T1000 (cell line): ENCODE results near the gene DOCK1.
"Not testable (repeated sequence)": the region's sequence is repeated elsewhere in the genome, so short reads cannot be mapped to it uniquely, and the experiment has no call there.

Source experiments
- DNase-seq: peaks from one replicate; lab custom pipeline; 2025; ENCODE audit warnings: mixed read lengths; lab: John Stamatoyannopoulos, UW

The DOCK1 gene

DNA sequence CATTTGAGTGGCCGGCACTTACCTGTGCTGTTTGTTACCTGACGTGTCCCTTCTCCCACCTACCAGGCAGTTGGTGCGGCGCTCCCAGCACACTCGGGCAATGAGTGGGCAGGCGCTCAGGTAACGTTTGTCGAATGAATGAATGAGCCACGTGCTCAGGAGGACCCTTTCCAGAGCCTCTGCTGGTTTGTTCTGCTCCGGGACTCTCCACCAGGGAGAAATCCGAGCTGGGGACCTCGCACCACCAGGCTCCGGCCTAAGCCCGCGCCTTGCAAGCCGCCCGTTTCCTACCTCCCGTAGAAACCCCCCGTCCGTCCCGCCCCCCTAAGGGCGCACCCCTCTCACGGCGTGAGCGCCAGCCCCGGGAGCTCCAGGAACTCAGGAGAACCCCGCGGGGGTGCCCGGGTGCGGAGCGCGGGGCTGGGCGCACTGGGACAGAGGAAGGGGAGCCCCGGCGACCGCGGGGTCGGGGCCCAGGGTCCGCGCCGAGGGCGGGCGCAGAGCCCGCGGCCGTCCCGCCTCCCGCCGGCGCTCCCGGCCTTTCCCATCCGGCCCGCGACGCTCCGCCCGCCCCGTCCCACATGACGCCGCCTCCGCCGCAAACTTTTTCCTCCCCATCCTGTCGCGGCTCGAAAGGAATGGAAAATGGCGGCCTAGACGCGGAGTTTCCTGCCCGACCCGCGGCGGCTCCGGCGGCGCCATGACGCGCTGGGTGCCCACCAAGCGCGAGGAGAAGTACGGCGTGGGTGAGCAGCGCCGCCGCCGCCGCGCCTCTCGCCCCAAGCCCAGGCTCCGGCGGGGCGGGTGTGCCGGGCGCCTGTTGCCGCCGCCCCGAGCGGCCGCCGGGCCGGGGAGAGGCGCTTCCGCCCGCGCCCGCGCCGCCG is at the start of gene DOCK1:
TSS of gene DOCK1 (plus strand) at position 611 of the 884 bp plus-strand sequence. CDS start at position 701, 90 bp downstream.
- DNase-seq, result peak; percentile 63

DNA sequence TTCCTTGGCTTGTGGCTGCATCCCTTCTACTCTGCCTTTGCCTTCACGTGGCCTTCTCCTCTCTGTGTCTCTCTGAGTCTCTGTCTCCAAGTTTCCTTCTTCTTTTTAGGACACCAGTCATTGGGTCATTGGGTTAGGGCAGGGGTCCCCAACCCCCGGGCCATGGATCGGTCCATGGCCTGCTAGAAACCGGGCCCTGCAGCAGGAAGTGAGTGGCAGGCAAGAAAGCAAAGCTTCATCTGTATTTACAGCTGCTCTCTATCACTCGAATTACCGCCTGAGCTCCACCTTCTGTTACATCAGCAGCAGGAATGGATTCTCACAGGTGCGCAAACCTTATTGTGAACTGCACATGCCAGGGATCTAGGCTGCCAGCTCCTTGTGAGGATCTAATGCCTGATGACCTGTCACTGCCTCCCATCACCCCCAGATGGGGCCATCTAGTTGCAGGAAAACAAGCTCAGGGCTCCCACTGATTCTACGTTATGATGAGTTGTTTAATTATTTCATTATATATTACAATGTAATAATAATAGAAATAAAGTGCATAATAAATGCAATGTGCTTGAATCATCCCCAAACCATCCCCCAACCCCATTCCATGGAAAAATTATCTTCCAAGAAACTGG is 47.9 kb upstream of the DOCK1 start:
- DNase-seq, result no peak

DNA sequence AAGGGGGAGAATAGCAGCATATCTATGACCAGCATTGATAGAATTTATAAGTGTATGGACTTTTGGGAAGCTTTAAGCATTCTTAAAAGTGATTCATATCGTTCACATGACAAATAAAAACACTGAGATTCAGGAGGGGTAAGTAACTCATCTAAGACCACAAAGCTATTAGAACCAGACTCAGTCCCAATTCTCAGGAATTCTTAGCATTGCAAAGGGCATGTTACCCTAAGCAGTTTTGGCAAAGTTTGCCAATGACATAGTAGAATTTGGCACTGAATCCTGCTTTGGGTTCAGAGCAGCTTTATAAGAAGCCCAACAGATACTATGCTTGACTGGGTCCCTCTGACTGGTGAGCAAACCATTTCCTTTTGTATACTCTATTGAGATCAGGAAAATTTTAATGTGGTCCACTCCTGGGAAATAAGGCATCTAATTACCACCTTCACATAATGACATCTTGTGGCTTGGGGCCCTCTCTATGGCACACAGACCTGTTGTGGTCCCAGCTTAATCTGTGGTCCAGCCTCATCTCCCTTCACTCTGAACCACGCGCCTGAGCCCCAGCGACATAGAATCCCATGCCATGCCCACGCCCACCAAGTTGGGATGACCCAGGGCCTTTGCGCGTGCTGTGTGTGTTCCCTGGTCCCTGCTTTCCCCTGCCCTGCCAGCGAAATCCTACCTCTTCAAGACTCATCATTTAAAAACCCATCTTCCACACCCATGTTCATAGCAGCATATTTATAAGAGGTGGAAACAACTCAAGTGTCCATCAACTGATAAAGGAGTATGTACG is 37.5 kb upstream of the DOCK1 start:
- no peak for DNase-seq

DNA sequence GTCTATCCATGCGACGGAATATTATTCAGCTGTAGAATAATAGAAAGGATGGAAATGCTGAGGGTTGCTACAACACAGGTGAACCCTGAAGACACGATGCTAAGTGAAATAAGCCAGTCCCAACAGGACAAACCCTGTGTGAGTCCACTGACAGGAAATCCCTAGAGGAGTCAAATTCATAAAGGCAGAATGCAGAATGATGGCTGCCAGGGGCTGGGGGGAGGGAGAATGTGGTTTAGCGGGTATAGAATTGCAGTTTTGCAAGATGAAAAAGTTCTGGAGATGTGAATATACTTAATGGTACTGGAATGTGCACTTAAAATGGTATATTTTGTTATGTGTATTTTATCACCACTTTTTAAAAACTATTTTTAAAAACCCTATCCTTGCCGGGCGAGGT is 36.9 kb upstream of the DOCK1 start:
- no peak for DNase-seq

DNA sequence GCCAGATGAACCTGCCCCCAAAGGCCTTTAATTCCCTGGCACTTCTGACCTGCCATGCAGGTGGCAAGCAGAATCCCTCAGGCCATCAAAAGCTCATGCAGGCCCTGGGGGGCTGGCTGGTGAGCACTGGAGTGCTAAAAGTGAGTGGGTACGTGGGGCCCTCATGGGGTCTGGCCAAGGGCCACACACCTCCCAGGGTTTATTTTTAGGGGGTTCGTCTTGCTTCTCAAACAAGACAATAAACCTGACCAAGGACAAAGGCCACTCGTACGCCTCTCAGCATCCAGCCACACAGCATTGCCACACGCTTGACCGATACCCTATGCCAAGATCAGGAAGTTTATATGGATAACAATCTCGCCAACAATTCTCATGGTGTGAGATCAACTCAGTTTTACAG is 33.1 kb upstream of the DOCK1 start:
- DNase-seq, result no peak

DNA sequence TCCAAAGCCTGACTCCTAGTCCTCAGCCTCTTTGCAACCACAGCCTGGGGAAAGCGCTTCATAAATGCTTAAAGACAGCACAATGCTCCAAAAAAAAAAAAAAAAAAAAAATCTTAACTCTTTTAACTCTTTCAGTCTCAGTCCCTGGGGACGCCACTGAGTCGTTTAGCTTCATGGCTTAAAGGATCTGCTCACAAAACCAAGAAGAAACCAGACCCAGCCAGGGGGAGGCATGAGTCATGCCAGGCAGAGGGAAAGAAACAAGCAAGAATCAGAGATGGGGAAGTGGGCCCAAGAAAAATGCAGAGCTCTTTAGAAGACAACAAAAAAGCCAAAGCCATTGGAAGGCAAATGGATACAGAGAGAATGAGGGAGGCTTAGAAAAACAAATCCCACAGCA is 32.5 kb upstream of the DOCK1 start:
- DNase-seq, result no peak

DNA sequence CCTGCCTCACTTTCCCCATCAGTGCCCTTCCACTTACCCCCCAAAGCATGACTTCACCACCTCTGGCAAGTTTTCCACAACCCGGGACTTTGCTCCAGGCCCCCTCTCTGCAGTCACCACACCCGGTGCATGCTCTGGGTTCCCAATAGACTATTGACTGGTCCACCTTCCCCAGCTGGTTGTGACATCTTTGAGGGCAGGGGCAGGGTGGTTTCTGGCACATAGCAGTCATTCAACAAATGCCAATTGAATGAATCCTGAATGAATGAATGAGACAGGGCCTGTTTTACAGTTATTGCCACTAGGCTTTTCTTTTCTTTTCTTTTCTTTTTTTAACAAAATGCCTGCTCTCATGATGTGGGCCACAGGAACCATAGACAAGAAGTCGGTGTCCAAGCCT is 28.8 kb upstream of the DOCK1 start:
- DNase-seq, result no peak

DNA sequence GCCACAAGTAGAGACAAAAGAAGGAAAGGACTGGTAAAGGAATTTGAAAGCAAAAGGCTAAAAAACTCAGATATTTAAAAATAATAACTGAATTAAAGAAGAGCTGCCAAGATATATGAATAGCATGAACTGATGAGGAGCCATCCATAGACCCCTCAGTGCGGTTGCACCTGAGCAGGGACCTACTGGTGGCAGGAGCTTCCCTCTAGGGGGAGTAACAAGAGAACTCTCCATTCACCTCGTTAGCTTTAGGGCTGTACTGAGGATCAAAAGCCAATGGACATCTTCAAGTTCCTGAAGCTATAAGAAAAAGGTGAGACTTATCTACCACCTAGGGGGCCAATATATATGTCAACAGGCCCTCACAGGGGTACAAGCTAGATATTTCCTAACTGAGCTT is 27.8 kb upstream of the DOCK1 start:
- no peak for DNase-seq

DNA sequence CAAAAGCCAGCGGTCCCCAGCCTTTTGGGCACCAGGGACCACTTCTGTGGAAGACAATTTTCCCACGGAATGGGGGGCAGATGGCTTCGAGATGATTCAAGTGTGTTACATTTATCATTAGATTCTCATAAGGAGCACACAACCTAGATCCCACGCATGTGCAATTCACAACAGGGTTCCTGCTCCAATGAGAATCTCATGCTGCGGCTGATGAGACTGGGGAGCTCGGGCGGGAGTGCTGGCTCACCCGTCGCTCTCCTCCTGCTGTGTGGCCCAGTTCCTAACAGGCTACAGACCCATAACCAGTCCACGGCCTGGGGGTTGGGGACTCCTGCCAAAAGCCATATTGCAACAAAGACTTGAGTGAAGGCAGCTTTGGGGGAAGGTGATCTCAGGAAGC is 26.6 kb upstream of the DOCK1 start:
- no peak for DNase-seq

DNA sequence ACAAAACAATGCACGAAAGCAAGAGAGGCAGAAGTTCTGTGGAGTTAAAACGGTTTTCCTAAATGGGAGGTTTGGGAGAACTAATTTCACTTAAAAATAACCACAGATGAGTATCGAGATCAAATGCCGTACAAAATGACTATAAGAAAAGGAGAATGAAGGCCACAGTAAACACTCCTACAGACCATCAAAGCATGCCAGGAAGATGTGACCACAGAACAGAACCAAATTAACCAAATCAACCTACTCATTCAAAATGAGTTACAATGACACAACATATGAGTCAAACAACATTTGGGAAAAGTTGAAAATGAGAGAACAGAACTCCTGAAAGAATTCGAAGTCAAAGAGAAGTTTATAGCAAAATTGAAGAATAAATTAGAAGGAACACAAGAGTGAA is 24.3 kb upstream of the DOCK1 start:
- DNase-seq, result no peak

DNA sequence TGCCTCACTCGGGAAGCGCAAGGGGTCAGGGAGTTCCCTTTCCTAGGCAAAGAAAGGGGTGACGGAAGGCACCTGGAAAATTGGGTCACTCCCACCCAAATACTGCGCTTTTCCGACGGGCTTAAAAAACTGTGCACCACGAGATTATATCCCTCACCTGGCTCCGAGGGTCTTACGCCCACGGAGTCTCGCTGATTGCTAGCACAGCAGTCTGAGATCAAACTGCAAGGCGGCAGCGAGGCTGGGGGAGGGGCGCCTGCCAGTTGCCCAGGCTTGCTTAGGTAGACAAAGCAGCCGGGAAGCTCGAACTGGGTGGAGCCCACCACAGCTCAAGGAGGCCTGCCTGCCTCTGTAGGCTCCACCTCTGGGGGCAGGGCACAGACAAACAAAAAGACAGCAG is 23.2 kb upstream of the DOCK1 start:
- not testable (repeated sequence) for DNase-seq

DNA sequence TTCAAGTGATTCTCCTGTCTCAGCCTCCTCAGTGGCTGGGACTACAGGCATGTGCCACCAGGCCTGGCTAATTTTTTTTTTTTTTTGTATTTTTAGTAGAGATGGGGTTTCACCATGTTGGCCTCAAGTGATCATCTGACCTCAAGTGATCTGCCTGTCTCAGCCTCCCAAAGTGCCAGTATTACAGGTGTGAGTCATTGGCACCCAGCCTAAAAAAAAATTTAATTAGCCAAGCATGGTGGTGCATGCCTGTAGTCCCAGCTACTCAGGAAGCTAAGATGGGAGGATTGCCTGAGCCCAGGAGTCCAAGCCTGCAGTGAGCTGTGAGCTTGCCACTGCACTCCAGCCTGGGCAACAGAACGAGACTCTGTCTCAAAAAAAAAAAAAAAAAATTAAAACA is 16.8 kb upstream of the DOCK1 start:
- DNase-seq, result not testable (repeated sequence)

DNA sequence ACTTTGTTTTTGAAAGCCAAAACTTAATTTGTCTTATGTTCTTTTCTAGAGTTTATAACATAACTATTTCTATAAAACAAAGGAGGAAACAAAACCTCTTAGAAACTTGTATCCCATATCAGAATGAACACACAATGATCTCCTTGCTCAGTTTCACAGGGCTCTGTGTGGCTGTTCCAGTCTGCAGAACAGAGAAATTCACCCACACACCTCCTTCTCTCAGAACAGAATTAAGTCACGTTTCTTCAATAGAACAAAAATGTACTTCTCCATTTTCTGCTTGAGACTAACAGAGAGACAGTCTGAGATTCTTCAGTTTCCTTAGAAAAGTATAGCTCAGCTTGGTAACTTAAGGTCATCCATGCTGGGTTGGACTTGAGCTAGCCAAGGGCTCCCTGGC is 15.8 kb upstream of the DOCK1 start:
- DNase-seq, result no peak

DNA sequence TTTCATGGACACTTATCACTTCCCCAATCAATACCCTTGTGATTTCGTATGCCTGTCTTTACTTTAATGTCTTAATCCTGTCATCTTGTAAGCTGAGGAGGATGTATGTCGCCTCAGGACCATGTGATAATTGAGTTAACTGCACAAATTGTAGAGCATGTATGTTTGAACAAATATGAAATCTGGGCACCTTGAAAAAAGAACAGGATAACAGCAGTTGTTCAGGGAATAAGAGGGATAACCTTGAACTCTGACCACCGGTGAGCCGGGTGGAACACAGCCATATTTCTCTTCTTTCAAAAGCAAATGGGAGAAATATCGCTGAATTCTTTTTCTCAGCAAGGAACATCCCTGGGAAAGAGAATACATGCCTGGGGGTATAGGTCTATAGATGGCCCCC is 14.4 kb upstream of the DOCK1 start:
- not testable (repeated sequence) for DNase-seq

DNA sequence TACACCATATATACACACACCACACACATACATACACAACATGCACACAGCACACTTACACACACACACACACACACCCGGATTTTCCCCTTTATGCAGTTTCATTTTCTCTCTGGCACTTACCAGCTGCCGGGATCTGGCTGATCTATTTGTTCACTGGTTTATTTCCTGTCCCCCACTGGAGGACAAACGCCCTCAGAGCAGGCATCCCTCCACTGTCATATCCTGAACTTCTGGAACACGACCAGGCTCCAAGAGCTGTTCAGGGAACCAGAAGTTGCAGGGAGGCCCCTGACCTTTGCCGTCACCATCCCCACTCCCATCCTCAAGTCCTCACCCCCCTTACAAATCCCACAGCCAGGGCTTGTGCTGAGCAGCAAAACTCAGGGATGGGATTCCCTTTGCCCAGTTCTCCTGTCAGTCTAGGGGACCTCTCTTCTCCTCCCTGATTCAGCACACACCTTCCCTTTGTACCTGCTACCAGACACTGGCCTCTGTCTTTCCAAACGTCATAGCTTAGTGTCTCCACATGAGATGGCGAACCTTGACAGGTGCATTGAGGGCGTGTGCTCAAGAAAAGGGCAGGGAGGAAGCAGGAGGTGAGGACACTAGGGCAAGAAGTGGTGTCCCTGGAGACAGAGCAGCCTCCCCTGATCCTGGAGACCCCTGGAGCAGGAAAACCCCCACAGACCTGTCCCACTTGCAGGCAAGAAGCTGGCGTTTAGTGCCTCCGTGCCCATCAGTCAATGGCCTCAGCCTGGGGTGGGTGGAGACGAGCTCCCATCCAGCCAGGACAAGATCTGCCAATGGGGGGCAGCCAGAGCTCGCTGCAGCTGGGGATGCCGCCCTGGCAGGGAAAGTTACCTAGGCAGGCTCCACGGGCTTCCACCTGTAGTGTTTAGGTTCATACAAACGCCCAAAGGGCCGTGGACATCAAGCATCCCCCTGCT is 12.7 kb upstream of the DOCK1 start:
- DNase-seq, result no peak

DNA sequence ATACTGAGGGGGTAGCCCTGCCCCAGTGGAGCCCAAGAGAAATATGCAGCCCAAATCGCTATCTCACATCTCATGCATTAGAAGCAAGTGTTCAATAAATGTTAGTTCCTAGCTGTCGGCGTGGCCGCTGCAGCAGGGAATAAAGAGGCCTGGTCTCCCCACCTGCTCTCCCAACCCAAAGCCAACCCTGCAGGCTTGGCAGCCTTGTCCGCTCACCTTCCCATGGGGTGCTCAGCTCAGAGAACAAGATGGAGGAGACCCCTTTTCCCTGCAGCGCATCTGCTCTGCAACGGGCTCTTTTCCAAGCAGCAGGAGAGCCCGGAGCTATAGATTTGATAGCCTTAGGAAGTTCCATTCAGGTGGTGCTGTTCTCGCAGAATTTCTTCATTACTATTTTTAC is 12.0 kb upstream of the DOCK1 start:
- DNase-seq, result no peak

DNA sequence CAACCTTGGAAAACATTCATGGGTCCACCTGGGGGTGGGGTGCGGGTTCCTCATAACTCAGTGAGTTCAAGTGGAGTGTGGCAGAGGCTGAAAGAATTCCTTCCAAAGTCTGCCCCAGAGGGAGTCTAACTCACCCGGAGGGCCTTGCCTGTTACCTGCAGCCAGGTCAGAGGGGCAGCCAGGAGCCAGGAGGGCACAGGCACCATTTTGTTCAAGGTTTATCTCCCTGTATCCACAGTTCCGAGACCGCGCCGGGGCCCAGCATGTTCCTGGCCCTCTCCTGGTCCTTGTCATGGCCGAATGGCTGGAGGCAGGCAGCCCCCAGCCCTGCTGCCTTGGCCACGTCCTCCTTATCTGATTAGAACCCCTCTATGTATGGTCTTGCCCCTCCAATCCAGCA is 11.4 kb upstream of the DOCK1 start:
- DNase-seq, result no peak

DNA sequence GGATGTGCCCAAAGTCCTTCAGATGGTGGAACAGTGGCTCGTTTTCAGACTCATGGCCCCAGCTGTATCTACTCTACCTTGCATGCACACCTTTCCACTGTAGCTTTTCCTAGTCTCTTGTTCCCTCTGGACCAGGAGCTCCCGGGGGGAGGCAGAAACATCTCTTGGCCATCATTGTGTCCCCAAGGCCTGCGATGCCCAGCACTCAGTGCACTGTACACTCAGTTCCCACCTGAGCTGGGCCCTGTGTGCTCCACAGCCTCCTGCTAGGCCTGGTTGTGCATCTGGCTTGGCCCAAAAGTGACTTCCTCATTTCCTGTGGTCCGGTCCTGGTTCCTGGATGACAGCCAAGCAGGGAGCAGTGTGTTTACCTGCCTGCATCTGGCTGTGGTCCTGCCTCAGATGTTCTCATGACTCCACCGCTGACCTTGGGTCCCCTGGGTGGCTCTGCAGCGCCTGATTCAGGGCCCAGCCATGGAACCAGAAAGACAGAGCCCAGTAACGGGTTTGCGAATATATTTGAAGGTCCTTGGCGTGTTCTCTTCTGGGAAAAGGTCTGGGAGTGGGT is 9.9 kb upstream of the DOCK1 start:
- DNase-seq, result no peak

DNA sequence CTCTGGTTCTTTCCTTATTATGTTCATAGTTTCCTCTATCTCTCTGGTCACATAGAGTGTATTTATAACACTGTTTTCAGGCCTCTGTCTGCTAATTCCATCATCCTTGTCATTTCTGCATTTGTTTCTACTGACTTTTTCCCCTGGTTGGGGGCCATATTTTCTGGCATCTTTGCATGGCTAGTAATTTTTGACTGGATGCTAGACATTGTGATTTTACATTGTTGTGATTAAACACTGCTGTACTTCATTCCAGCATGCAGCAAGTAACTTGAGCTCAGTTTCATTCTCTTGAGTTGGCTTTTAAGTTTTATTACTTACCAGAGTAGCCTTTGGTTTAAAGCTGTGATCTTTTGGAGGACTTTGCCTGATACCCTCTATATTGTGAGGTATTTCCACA is 6.8 kb upstream of the DOCK1 start:
- DNase-seq, result no peak

DNA sequence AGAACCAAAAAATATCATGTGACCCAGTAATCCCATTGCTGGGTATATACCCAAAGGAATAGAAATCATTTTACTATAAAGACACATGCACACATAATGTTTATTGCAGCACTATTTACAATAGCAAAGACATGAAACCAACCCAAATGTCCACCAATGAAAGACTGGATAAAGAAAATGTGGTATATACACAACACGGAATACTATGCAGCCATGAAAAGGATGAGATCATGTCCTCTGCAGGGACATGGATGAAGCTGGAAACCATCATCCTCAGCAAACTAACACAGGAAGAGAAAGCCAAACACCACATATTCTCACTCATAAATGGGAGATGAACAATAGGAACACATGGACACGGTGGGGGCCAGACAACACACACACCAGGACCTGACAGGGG is 5.7 kb upstream of the DOCK1 start:
- DNase-seq, result not testable (repeated sequence)

DNA sequence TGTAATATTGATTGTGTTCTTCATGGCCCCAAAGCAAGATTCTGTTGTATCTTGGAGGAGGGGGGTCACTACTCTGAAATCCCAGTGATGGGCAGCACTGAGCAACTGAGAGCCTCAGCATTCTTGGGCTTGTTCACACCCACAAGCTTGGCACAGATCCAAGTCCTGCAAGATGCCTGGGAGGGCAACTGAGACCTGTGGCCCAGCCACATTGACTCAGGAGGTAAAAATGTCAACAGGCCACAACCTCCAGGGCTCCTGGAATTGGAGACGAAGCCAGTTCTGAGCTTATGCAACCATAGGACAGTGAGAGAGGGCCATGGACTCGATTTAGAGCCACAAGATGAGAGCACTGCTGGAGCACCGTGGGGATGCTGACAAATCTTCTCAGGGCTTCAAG is 3.1 kb upstream of the DOCK1 start:
- peak; percentile 39 for DNase-seq
